Measurements from ENCODE around the gene TMEM205.
"Not testable (repeated sequence)": the region's sequence is repeated elsewhere in the genome, so short reads cannot be mapped to it uniquely, and the experiment has no call there.

The TMEM205 gene

GRCh38 chr19:11346104-11346940, at the start of gene TMEM205, which contains the start of gene CCDC159:
TMEM205 (minus strand) TSS chr19:11346268; CDS start chr19:11345619, 649 bp downstream.
CCDC159 (plus strand) TSS chr19:11346519; CDS start chr19:11346607, 88 bp downstream.
- peak; percentile 99 for DNase-seq

DNA sequence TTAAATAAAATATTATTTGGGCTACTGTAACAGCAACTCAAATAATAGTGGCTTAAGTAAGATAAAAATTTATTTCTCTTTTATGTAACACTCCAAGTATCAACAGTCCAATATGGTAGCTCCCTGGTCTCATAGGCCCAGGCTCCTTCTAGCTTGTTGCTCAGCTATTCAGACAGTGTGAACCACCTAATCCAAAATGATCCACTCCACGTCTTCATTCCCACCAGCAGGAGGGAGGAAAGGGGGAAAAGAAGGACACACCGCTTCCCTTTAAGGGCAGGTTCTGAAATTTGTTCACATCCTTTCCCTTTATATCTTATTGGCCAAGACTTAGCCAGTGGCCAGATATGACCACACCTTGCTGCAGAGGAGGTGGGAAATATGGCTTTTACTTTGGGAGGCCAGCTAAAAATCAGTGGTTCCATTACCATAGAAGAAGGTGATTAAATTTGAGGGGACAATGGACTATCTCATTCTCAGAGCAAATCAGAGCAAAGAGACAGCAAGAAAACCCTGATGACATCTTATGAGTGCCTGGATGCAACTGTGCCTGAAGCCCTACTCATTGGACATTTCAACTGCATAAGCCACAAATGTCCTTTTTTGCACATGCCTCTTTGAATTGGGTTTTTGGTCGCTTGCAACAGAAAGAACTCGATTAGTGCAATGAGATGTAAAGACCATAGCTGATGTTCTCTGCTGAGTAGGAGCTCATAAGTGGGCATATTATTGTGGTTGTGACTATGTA, 45.0 kb upstream of the TMEM205 start:
- no peak for DNase-seq

DNA sequence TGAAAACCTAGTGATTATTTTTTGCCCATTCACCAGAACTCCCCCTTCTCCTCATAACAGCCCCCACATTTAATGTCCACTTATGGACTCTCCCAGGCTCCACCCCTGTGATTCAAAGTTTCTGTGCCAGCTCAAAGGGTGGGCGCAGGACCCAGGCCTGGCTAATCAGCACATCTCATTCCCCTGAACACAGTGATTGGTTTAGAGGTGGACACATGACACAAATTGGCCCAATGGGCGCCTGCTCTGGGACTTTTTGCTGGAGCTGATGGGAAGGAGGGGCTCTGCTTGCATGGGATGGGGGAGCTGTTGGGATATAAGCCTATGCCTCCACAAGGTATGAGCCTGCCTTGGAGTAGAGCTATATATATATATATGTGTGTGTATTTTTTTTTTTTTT, 44.3 kb upstream of the TMEM205 start:
- DNase-seq = no peak

DNA sequence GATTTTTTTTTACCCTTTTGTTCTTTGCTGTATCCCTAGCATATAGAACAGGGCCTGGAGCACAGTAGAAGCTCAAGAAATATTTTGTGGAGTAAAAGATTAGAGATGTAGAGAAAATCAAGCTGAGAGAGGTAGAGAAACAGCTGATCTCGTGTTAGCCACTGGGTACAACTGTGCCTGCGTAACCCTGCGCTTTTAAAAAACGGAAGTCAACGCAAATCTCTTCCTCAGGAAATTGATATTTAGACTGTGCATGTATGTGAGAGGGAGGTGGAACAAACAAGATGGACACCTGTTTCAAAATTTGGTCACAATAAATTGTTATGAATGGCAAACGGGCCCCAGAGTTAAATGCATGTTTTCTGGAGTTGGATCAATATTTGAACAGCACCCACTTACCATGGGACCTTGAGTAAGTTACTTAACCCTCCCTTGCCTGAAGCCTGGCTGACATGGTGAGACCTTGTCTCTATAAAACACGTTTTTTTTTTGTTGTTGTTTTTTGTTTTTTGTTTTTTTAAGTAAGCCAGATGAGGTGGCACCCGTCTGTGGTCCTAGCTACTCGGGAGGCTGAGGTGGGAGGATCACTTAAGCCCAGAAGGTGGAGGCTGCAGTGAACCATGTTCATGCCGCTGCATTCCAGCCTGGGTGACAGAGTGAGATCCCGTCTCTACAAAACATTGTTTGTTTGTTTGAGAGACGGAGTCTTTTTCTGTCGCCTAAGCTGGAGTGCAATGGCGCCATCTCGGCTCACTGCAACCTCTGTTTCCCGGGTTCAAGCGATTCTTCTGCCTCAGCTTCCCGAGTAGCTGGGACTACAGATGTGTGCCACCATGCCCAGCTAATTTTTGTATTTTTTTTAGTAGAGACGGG, 41.3 kb upstream of the TMEM205 start:
- no peak for DNase-seq

DNA sequence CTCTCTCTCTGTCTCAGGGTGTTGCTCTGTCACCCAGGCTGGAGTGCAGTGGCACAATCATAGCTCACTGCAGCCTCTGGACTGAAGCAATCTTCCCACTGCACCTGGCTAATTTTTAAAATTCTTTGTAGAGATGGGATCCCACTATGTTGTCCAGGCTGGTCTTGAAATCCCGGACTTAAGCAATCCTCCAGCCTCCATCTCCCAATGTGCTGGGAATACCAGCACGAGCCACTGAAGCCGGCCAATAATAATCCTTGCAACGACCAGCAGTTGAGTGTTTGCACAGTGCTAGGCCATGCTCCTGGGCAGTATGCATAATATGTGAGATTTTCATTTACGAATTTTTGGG, 38.7 kb upstream of the TMEM205 start:
- no peak for DNase-seq

DNA sequence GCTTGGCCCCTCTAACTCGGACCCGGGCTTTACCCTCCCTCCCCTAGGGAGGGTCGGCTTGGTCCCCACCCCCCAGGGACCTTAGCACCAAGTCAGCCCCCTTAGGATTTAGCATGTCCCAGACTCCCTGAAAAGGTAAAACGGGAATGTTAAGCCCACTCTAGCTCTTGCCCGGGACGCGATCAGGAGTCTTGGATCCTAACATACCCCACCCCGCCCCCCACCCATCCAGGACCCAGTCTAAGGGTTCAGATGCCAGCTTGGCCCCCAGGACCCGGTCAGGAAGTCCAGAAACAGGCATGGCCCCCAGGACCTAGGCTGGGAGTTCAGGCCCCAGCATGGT, 37.6 kb upstream of the TMEM205 start:
- DNase-seq = no peak

DNA sequence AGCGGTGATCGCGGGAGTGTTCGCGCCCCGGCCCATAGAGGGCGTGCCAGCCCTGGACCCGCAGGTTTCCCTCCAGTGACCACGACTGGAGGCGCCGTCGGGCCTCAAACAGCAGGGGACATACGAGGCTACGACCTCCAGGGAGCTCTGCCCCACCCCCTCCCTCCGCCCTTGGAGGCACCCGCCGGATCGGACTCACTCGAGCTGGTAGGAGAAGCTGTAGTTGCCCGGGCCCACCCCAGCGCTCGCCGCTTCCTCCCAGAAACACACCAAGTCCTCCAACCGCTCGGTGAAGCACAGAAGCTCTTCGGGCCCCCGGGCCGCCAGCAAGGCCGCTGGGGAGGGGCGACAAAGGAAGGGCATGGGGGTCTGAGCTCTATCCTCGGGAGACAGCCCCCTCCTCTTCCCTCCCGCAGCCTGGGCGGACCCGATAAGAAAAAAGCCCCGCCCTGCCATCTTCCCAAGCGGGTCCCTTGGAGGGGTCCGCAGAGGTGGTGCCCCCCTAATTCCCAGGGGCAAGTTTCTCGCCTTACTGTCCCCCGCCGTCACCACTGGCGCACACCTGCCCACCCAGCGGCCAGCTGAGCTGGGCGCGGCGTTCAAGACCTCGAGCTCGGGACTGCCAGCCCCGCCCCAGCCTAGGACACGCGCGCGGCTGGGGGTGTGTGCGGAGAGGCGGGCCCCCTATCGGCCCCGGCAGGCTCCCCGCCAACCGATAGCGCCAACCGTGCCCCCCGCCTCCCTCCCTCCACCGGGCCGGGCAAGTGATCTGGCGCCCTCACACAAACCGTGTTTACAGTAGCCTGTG, 37.0 kb upstream of the TMEM205 start:
- DNase-seq = peak; percentile 29 to 55

- peak; percentile 97 for DNase-seq
Observed at GRCh38 chr19:11380653-11381537, 34.8 kb upstream of the TMEM205 start.

- no peak for DNase-seq
Observed at GRCh38 chr19:11379857-11380350, 33.8 kb upstream of the TMEM205 start.

DNA sequence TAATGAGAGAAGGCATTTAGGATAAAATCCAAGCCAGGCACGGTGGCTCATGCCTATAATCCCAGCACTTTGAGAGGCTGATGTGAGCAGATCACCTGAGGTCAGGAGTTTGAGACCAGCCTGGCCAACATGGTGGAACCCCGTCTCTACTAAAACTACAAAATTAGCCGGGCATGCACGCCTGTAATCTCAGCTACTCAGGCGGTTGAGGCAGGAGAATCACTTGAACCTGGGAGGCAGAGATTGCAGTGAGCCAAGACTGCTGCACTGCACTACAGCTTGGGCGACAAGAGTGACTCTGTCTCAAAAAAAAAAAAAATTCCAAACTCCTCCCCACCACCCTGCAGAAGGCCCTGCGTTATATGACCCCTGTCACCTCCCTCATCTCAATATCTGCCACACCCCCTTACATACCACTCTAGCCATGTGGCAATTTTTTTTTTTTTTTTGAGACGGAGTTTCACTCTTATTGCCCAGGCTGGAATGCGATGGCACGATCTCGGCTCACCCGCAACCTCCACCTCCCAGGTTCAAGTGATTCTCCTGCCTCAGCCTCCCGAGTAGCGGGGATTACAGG, 33.3 kb upstream of the TMEM205 start:
- not testable (repeated sequence) for DNase-seq

- peak; percentile 41 to 73 for DNase-seq
Observed at GRCh38 chr19:11378319-11379189, 32.5 kb upstream of the TMEM205 start.

DNA sequence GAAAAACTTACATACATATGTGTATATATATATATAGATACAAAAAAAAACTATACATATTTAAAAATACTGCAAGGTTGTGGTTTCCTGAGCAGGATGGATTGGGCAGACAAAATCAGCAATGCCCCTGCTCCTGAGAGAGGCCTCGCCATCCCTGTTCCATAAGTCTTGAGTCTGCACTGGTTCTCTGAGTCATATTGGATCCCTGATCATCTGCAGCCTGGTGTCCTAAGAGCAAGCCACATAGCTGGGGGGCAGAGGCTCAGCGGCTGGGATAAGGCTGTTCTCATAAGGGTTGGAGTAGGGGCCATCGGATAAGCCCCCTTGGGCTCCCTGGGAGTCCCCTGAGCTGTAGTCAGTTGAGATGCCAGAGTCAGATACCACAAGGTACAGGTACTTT, 31.7 kb upstream of the TMEM205 start:
- DNase-seq = no peak

- DNase-seq = no peak
Observed at GRCh38 chr19:11377237-11377636, 31.2 kb upstream of the TMEM205 start.

GRCh38 chr19:11375143-11375948, 29.3 kb upstream of the TMEM205 start:
- DNase-seq = peak; percentile 70 to 75

- peak; percentile 98 for DNase-seq
Observed at GRCh38 chr19:11374433-11375142, 28.5 kb upstream of the TMEM205 start, which contains the start of gene SWSAP1. SWSAP1 (plus strand) TSS chr19:11374666; CDS start chr19:11374681, 15 bp downstream.

DNA sequence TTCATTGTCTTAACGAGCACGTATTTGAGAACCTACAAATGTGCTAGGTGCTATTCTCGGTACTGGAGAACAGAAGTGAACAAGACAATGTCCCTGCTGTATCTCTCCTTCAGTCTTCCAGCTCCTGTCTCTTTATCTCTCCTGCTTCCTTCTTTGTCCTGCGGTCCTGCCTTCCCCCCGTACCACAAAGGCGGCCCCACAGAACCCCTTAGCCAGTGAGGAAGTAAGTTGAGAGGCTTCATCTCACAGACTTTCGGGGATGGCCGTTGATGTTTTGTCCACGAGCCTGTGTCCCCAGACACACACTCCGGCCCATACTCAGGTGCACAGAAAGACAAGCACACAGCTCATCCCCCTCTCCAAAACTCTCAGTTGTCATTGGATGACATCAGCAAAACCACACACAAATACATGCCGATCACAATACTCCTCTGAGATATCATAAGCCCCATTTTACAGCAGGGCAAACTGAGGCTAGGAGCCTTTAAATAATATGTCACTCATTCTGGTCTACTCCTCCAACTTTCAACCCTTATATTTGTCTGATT, 27.9 kb upstream of the TMEM205 start:
- no peak for DNase-seq

DNA sequence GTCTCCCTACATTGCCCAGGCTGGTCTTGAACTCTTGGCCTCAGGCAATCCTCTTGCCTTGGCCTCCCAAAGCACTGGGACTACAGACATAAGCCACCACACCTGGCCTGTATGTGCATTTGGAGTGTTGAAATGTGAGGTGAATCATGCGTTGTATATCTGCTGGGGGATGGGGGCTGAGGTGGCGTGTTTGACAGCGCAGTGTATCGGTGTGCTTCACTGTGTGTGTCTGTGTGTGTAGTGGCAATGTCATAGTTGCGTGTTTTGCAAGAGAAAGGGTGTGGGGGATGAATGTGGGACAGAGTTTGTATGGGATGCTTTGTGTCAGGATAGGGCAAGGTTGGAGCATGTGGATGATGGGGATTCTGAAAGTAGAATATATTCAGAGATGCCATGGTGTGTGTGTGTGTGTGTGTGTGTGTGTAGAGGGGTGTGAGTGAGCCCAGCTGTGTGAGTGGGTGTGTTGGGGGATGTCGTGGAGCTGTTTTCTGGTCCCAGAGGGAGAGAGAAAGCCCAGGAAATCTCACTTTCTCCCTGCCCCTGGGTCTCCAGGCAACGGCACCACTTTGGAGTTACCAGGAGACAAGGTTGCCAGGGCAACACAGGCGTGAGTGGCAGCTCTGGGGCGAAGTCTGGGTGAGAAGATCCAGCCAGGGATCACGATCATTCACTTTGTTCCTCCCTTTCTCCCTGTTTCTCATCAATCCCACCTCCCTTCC, 27.3 kb upstream of the TMEM205 start:
- DNase-seq = peak; percentile 79 to 82
